A673 (cell line): ENCODE data around the gene CTNNA2.

Experiments used
- CTCF ChIP-seq: fragments of 300-800, 200-600 bp; sonication (generic); conservative IDR thresholded peaks from 2 replicates; pipeline ENCODE4 v1.5.1; 2017; ENCODE audit warnings: low read depth, mild to moderate bottlenecking, antibody characterized with exemption, low read length, moderate library complexity, mixed read lengths
- EZH2 ChIP-seq: fragments of 200-600 bp; sonication (generic); IDR thresholded peaks from 2 replicates; pipeline ENCODE4 v1.6.1; 2017; ENCODE audit warnings: borderline replicate concordance, low read depth, mild to moderate bottlenecking, mixed read lengths, antibody characterized with exemption, low read length; ENCODE audit not compliant: poor library complexity, severe bottlenecking

- TF ChIP-seq CTCF (no peak), EZH2 (no peak)
Observed at GRCh38 chr2:80322311-80322920, 809.6 kb downstream of the CTNNA2 start.
